Measurements from ENCODE around the gene PGLYRP3. TPM values are rescaled to one million over a fixed set of nuclear protein-coding genes. Genes with fewer than 3 reads are reported as not detected.

The PGLYRP3 gene
- total and polyA plus RNA-seq, 2 of the 8 experiments (the other 6 are each of a cell fraction or from before 2014, with no cell fraction given): not detected

DNA sequence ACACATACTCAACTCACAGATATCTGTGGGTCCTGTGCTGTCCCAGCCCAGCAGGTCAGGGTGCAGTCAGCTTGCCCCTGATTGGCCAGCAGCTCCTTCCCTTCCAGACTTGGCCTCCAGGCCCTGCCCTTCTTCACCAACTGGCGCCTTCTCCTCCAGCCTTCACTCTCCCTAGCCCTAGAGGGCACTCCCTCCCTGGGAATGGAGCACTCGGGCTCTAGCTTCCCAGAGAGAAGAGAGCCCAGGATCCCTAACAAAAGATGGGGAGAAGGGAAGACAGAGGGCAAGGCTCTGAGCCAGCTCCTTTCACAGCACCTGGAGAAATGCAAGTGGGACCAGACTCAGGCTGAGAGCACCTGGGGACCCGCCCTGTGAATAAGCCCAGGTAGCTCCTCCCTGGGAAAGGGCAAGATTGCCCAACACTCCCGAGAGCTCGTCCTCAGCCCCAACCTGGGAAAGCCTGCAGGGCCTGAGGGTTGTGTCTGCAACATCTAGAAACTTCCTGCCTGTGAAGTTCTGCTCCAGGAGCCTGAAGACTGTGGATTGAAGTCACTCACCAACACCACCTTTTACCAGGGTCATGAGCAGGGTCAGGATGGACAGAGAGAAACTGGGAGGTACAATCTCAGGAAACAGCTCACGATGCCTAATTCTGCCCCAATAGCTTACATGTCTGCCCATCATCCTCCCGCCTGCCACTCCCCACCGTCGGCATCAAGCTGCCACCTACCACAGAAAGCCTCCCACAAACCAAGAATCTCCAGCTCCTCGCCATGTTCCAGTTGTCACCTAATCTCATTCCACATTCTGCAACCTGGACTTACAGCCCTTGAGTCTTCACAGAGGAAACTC lies 36.0 kb upstream of the PGLYRP3 start, which contains the start of gene PGLYRP4 (continued):
- TF ChIP-seq CHD2 (IDR thresholded peaks at IDR 0.05; ENCODE audit: low read length): no peak

All from H1 (cell line).